ENCODE measurements around the gene CLEC4D. TPM values are rescaled to one million over a fixed set of nuclear protein-coding genes. Genes with fewer than 3 reads are reported as not detected.

CLEC4D gene
- polyA plus RNA-seq, 1 donor from 2014 or later, result not detected

GRCh38 chr12:8562310-8562709 is 49.0 kb downstream of the CLEC4D start:
- Histone ChIP-seq H3K9me2 (ENCODE audit: insufficient read depth, low read length) (no peaks in the 10 kb centered on the region), H3K4me3 (ENCODE audit: low read length) (no peak overlapping the region), H3K4me2 (ENCODE audit: low read length) (no peak overlapping the region), H3K9me3 (ENCODE audit: low read length) (no peaks in the 10 kb centered on the region), H3K27ac (ENCODE audit: low read length) (no peak overlapping the region), H3K79me2 (replicated peaks; ENCODE audit: insufficient read depth, low read length) (no peaks in the 10 kb centered on the region), H3K36me3 (ENCODE audit: insufficient read depth, low read length) (no peaks in the 10 kb centered on the region), H3F3A (ENCODE audit: insufficient read depth, low read length, poor library complexity, severe bottlenecking) (no peaks in the 10 kb centered on the region), H3K27me3 (ENCODE audit: insufficient read depth, low read depth, low read length) (no peaks in the 10 kb centered on the region), H4K20me1 (ENCODE audit: insufficient read depth) (no peaks in the 10 kb centered on the region), H3K9ac (ENCODE audit: low read length) (no peak overlapping the region), H2AFZ (ENCODE audit: low read depth, low read length) (no peak overlapping the region)
- TF ChIP-seq POLR2AphosphoS5 (IDR thresholded peaks at IDR 0.05) (no peak), EP300 (conservative IDR thresholded peaks at IDR 0.05; ENCODE audit: poor library complexity, severe bottlenecking) (no peak), SMC3 (conservative IDR thresholded peaks at IDR 0.05; ENCODE audit: poor library complexity) (no peak), CTCF (IDR thresholded peaks at IDR 0.05; ENCODE audit: poor library complexity, severe bottlenecking) (no peak), MXI1 (conservative IDR thresholded peaks at IDR 0.05; ENCODE audit: poor library complexity, severe bottlenecking) (no peak), REST (IDR thresholded peaks at IDR 0.05; ENCODE audit: borderline replicate concordance) (no peak), RAD21 (conservative IDR thresholded peaks at IDR 0.05) (no peak), TAF1 (IDR thresholded peaks at IDR 0.05; ENCODE audit: low read depth) (no peak), EZH2 (IDR thresholded peaks at IDR 0.05; ENCODE audit: borderline replicate concordance, insufficient read depth, low read length, poor library complexity, severe bottlenecking) (no peak)

GRCh38 chr12:8563356-8563755 is 50.1 kb downstream of the CLEC4D start:
- no peaks in the 10 kb centered on the region for H3K9me2 ChIP-seq (ENCODE audit: insufficient read depth, low read length)
- no peak overlapping the region for H3K4me2 ChIP-seq (ENCODE audit: low read length)
- H3K36me3 ChIP-seq (ENCODE audit: insufficient read depth, low read length), result no peaks in the 10 kb centered on the region
- H4K20me1 ChIP-seq (ENCODE audit: insufficient read depth), result no peaks in the 10 kb centered on the region
- no peak overlapping the region for H3K27ac ChIP-seq (ENCODE audit: low read length)
- H3K79me2 ChIP-seq (replicated peaks; ENCODE audit: insufficient read depth, low read length), result no peaks in the 10 kb centered on the region
- no peak overlapping the region for H3K4me3 ChIP-seq (ENCODE audit: low read length)
- H3K9ac ChIP-seq (ENCODE audit: low read length), result no peak overlapping the region
- no peak overlapping the region for H2AFZ ChIP-seq (ENCODE audit: low read depth, low read length)
- TF ChIP-seq POLR2AphosphoS5 (IDR thresholded peaks at IDR 0.05), result no peak
- no peak for TF ChIP-seq CTCF (IDR thresholded peaks at IDR 0.05; ENCODE audit: poor library complexity, severe bottlenecking)
- TF ChIP-seq EZH2 (IDR thresholded peaks at IDR 0.05; ENCODE audit: borderline replicate concordance, insufficient read depth, low read length, poor library complexity, severe bottlenecking), result no peak
- TF ChIP-seq RAD21 (conservative IDR thresholded peaks at IDR 0.05), result no peak
- no peak for TF ChIP-seq MXI1 (conservative IDR thresholded peaks at IDR 0.05; ENCODE audit: poor library complexity, severe bottlenecking)
- no peak for TF ChIP-seq SMC3 (conservative IDR thresholded peaks at IDR 0.05; ENCODE audit: poor library complexity)
- H3K27me3 ChIP-seq (ENCODE audit: insufficient read depth, low read depth, low read length), result no peaks in the 10 kb centered on the region
- no peaks in the 10 kb centered on the region for H3F3A ChIP-seq (ENCODE audit: insufficient read depth, low read length, poor library complexity, severe bottlenecking)
- H3K9me3 ChIP-seq (ENCODE audit: low read length), result no peaks in the 10 kb centered on the region
